HG02623 (cell line): ENCODE results near the gene JPT2.
"Not testable (repeated sequence)": the region's sequence is repeated elsewhere in the genome, so short reads cannot be mapped to it uniquely, and the experiment has no call there.

Experiments
- ATAC-seq: cut with Tn5 transposase; IDR thresholded peaks from one replicate; pipeline ENCODE4 v1.9.1; 2021; ENCODE audit warnings: moderate library complexity; ENCODE audit not compliant: unreplicated experiment

Gene JPT2

GRCh38 chr16:1727651-1728624 is 49.9 kb downstream of the JPT2 start:
- no peak for ATAC-seq

GRCh38 chr16:1729026-1729425 is 50.9 kb downstream of the JPT2 start:
- no peak for ATAC-seq

- no peak for ATAC-seq
These were observed 51.4 kb downstream of the JPT2 start for GRCh38 chr16:1729445-1729844.

GRCh38 chr16:1731073-1731472 is 53.0 kb downstream of the JPT2 start:
- no peak for ATAC-seq

- no peak for ATAC-seq
These were observed 53.5 kb downstream of the JPT2 start for GRCh38 chr16:1731603-1732002.

- no peak for ATAC-seq
These were observed 54.0 kb downstream of the JPT2 start for GRCh38 chr16:1732071-1732470.

GRCh38 chr16:1732551-1732987 is 54.5 kb downstream of the JPT2 start:
- ATAC-seq = not testable (repeated sequence)

- ATAC-seq = no peak
These were observed 56.0 kb downstream of the JPT2 start for GRCh38 chr16:1734123-1734522.

- no peak for ATAC-seq
These were observed 56.7 kb downstream of the JPT2 start for GRCh38 chr16:1734816-1735215.

GRCh38 chr16:1740234-1740633 is 62.2 kb downstream of the JPT2 start:
- ATAC-seq = no peak

GRCh38 chr16:1740781-1741490 is 62.9 kb downstream of the JPT2 start:
- no peak for ATAC-seq

- no peak for ATAC-seq
These were observed 63.6 kb downstream of the JPT2 start for GRCh38 chr16:1741553-1742165.

- ATAC-seq = no peak
These were observed 65.6 kb downstream of the JPT2 start for GRCh38 chr16:1743376-1744337.

GRCh38 chr16:1744338-1744840 is 66.3 kb downstream of the JPT2 start:
- no peak for ATAC-seq

GRCh38 chr16:1745181-1745899 is 67.3 kb downstream of the JPT2 start:
- ATAC-seq = no peak

- no peak for ATAC-seq
These were observed 68.0 kb downstream of the JPT2 start for GRCh38 chr16:1745900-1746692.

- no peak for ATAC-seq
These were observed 68.7 kb downstream of the JPT2 start for GRCh38 chr16:1746693-1747195.

GRCh38 chr16:1747934-1748333 is 69.9 kb downstream of the JPT2 start:
- no peak for ATAC-seq
